ENCODE measurements around the gene NUBP2. TPM values are rescaled to one million over a fixed set of nuclear protein-coding genes. Genes with fewer than 3 reads are reported as not detected.

NUBP2 gene
- total RNA-seq, 4 donors from 2014 or later, result 47.1 to 99.9 (median 59.3) TPM

GRCh38 chr16:1781758-1782407, 877 bp upstream of the NUBP2 start:
- H3K4me1 ChIP-seq, result peaks cover 3 to 41% (median 8%) of the 10 kb centered on the region in 4 donors
- TF ChIP-seq CTCF (IDR thresholded peaks at IDR 0.05), result peak in 3 of 6 experiments; percentile 9 to 24 (median 10)
- no peak for TF ChIP-seq POLR2A (IDR thresholded peaks at IDR 0.05)
- no peaks in the 10 kb centered on the region for H3K27me3 ChIP-seq
- peaks cover 0 to 38% (median 0%) of the 10 kb centered on the region in 3 donors for H3K36me3 ChIP-seq
- H3K27ac ChIP-seq, result peak overlapping the region; percentile 87 to 93 (median 90)
- no peak for DNase-seq
- no peaks in the 10 kb centered on the region for H3K9me3 ChIP-seq
- peak overlapping the region; percentile 85 to 99 (median 97) for H3K4me3 ChIP-seq

- DNase-seq, result no peak
- Histone ChIP-seq H3K4me1 (peaks cover 3 to 32% (median 8%) of the 10 kb centered on the region in 4 donors), H3K4me3 (no peak overlapping the region), H3K27ac (no peak overlapping the region), H3K27me3 (no peaks in the 10 kb centered on the region), H3K9me3 (no peaks in the 10 kb centered on the region), H3K36me3 (peaks cover 0 to 36% (median 0%) of the 10 kb centered on the region in 3 donors)
- no peak for TF ChIP-seq CTCF (IDR thresholded peaks at IDR 0.05)
- no peak for TF ChIP-seq POLR2A (IDR thresholded peaks at IDR 0.05)
These were observed 2.5 kb downstream of the NUBP2 start for GRCh38 chr16:1784977-1785845.

GRCh38 chr16:1785846-1786170, 3.0 kb downstream of the NUBP2 start:
- Histone ChIP-seq H3K4me3 (no peak overlapping the region), H3K27ac (no peak overlapping the region), H3K9me3 (no peaks in the 10 kb centered on the region), H3K27me3 (no peaks in the 10 kb centered on the region), H3K4me1 (peaks cover 3 to 26% (median 8%) of the 10 kb centered on the region in 4 donors), H3K36me3 (peaks cover 0 to 36% (median 0%) of the 10 kb centered on the region in 3 donors)
- DNase-seq, result no peak
- TF ChIP-seq CTCF (IDR thresholded peaks at IDR 0.05) (no peak), POLR2A (IDR thresholded peaks at IDR 0.05) (no peak)

GRCh38 chr16:1786242-1787055, 3.7 kb downstream of the NUBP2 start:
- DNase-seq, result peak in 1 of 3 donors; percentile 46
- Histone ChIP-seq H3K36me3 (peaks cover 0 to 36% (median 0%) of the 10 kb centered on the region in 3 donors), H3K9me3 (no peaks in the 10 kb centered on the region), H3K27me3 (no peaks in the 10 kb centered on the region), H3K4me3 (no peak overlapping the region), H3K4me1 (peaks cover under 1 to 20% (median 4%) of the 10 kb centered on the region in 4 donors), H3K27ac (no peak overlapping the region)
- TF ChIP-seq CTCF (IDR thresholded peaks at IDR 0.05) (no peak), POLR2A (IDR thresholded peaks at IDR 0.05) (no peak)

- no peak overlapping the region for H3K27ac ChIP-seq
- H3K4me3 ChIP-seq, result no peak overlapping the region
- H3K9me3 ChIP-seq, result no peaks in the 10 kb centered on the region
- peaks cover 0 to 41% (median 0%) of the 10 kb centered on the region in 3 donors for H3K36me3 ChIP-seq
- no peaks in the 10 kb centered on the region for H3K27me3 ChIP-seq
- peaks cover 0 to 17% (median under 1%) of the 10 kb centered on the region in 4 donors for H3K4me1 ChIP-seq
- DNase-seq, result no peak
- TF ChIP-seq CTCF (IDR thresholded peaks at IDR 0.05), result no peak
- TF ChIP-seq POLR2A (IDR thresholded peaks at IDR 0.05), result no peak
These were observed 4.2 kb downstream of the NUBP2 start for GRCh38 chr16:1787056-1787321.
